ENCODE data around the gene HSDL1. TPM values are rescaled to one million over a fixed set of nuclear protein-coding genes. Genes with fewer than 3 reads are reported as not detected.

The HSDL1 gene
- total RNA-seq, 1 experiment from 2014 or later = 13.3 TPM

- CTCF ChIA-PET = no interaction called here
These were observed 11.4 kb upstream of the HSDL1 start for GRCh38 chr16:84156342-84156784.

GRCh38 chr16:84155771-84156170 lies 10.8 kb upstream of the HSDL1 start:
- H3K9ac ChIP-seq (ENCODE audit: low read length) = no peak overlapping the region
- no peaks in the 10 kb centered on the region for H3K36me3 ChIP-seq (ENCODE audit: low read depth, low read length)
- ChIA-PET CTCF (no interaction called here), POLR2A (ENCODE audit: unreplicated experiment) (no interaction called here)
- TF ChIP-seq CTCF (conservative IDR thresholded peaks at IDR 0.05; ENCODE audit: low read depth, low read length) (no peak), EZH2phosphoT487 (IDR thresholded peaks at IDR 0.05; ENCODE audit: borderline replicate concordance, low read length) (no peak), EZH2 (IDR thresholded peaks at IDR 0.05; ENCODE audit: low read length, unreplicated experiment) (no peak)
- H4K20me1 ChIP-seq (ENCODE audit: low read length) = no peaks in the 10 kb centered on the region
- H3K4me1 ChIP-seq (ENCODE audit: insufficient read depth, low read length) = no peaks in the 10 kb centered on the region
- H3K9me3 ChIP-seq (ENCODE audit: low read length) = no peaks in the 10 kb centered on the region
- no peak overlapping the region for H3K27ac ChIP-seq (ENCODE audit: low read length)
- no peaks in the 10 kb centered on the region for H3K79me2 ChIP-seq (ENCODE audit: low read length)
- H3K9me2 ChIP-seq (replicated peaks; ENCODE audit: low read length) = no peaks in the 10 kb centered on the region
- H3F3A ChIP-seq (ENCODE audit: low read length, unreplicated experiment) = no peaks in the 10 kb centered on the region
- BruUV-seq (replicated peaks) = no TSS peak
- no peak overlapping the region for H2AFZ ChIP-seq (ENCODE audit: low read length)
- intact Hi-C loops (cut with micrococcal nuclease) = no loop called here
- no peak overlapping the region for H3K4me3 ChIP-seq (ENCODE audit: low read length)
- ATAC-seq = no peak
- no peak for DNase-seq
- 0 out of 2 replicates have a peak, but pooled peaks cover 3% of the 10 kb centered on the region for H3K27me3 ChIP-seq (ENCODE audit: low read length)
- H3K4me2 ChIP-seq (ENCODE audit: low read length) = no peak overlapping the region

More at GRCh38 chr16:84156342-84156784, 11.4 kb upstream of the HSDL1 start:
- H3K9ac ChIP-seq (ENCODE audit: low read length) = no peak overlapping the region
- H3K79me2 ChIP-seq (ENCODE audit: low read length) = no peaks in the 10 kb centered on the region
- intact Hi-C loops (cut with micrococcal nuclease) = no loop called here
- 0 out of 2 replicates have a peak, but pooled peaks cover 3% of the 10 kb centered on the region for H3K27me3 ChIP-seq (ENCODE audit: low read length)
- no TSS peak for BruUV-seq (replicated peaks)
- no peaks in the 10 kb centered on the region for H3K9me3 ChIP-seq (ENCODE audit: low read length)
- no peaks in the 10 kb centered on the region for H3K36me3 ChIP-seq (ENCODE audit: low read depth, low read length)
- H3K4me3 ChIP-seq (ENCODE audit: low read length) = no peak overlapping the region
- no peaks in the 10 kb centered on the region for H4K20me1 ChIP-seq (ENCODE audit: low read length)
- H3F3A ChIP-seq (ENCODE audit: low read length, unreplicated experiment) = no peaks in the 10 kb centered on the region
- H3K9me2 ChIP-seq (replicated peaks; ENCODE audit: low read length) = no peaks in the 10 kb centered on the region
- no peaks in the 10 kb centered on the region for H3K4me1 ChIP-seq (ENCODE audit: insufficient read depth, low read length)
- TF ChIP-seq EZH2 (IDR thresholded peaks at IDR 0.05; ENCODE audit: low read length, unreplicated experiment) (no peak), EZH2phosphoT487 (IDR thresholded peaks at IDR 0.05; ENCODE audit: borderline replicate concordance, low read length) (no peak), CTCF (conservative IDR thresholded peaks at IDR 0.05; ENCODE audit: low read depth, low read length) (no peak; the same call in 1 of the 2 replicates)
- H2AFZ ChIP-seq (ENCODE audit: low read length) = no peak overlapping the region
- ATAC-seq (peak; percentile 18; the same call in 1 of the 2 replicates), DNase-seq (peak; percentile 25)
- POLR2A ChIA-PET (ENCODE audit: unreplicated experiment) = no interaction called here
- H3K27ac ChIP-seq (ENCODE audit: low read length) = no peak overlapping the region
- H3K4me2 ChIP-seq (ENCODE audit: low read length) = no peak overlapping the region

- CTCF ChIA-PET = no interaction called here
- no TSS peak for BruUV-seq (replicated peaks)
These were observed 10.2 kb upstream of the HSDL1 start for GRCh38 chr16:84155226-84155625.

More at GRCh38 chr16:84155226-84155625, 10.2 kb upstream of the HSDL1 start:
- no peak overlapping the region for H3K9ac ChIP-seq (ENCODE audit: low read length)
- H2AFZ ChIP-seq (ENCODE audit: low read length) = no peak overlapping the region
- intact Hi-C loops (cut with micrococcal nuclease) = no loop called here
- no peak for TF ChIP-seq EZH2phosphoT487 (IDR thresholded peaks at IDR 0.05; ENCODE audit: borderline replicate concordance, low read length)
- no peak for TF ChIP-seq CTCF (conservative IDR thresholded peaks at IDR 0.05; ENCODE audit: low read depth, low read length)
- no peak for TF ChIP-seq EZH2 (IDR thresholded peaks at IDR 0.05; ENCODE audit: low read length, unreplicated experiment)
- no peaks in the 10 kb centered on the region for H4K20me1 ChIP-seq (ENCODE audit: low read length)
- no peak overlapping the region for H3K4me3 ChIP-seq (ENCODE audit: low read length)
- H3K9me2 ChIP-seq (replicated peaks; ENCODE audit: low read length) = no peaks in the 10 kb centered on the region
- DNase-seq (no peak), ATAC-seq (no peak)
- no peaks in the 10 kb centered on the region for H3K36me3 ChIP-seq (ENCODE audit: low read depth, low read length)
- H3K4me2 ChIP-seq (ENCODE audit: low read length) = no peak overlapping the region
- no peak overlapping the region for H3K27ac ChIP-seq (ENCODE audit: low read length)
- no peaks in the 10 kb centered on the region for H3K4me1 ChIP-seq (ENCODE audit: insufficient read depth, low read length)
- POLR2A ChIA-PET (ENCODE audit: unreplicated experiment) = no interaction called here
- no peaks in the 10 kb centered on the region for H3F3A ChIP-seq (ENCODE audit: low read length, unreplicated experiment)
- no peaks in the 10 kb centered on the region for H3K79me2 ChIP-seq (ENCODE audit: low read length)
- H3K27me3 ChIP-seq (ENCODE audit: low read length) = 0 out of 2 replicates have a peak, but pooled peaks cover 3% of the 10 kb centered on the region
- no peaks in the 10 kb centered on the region for H3K9me3 ChIP-seq (ENCODE audit: low read length)

All from PC-3 (cell line).